IPS-11a (cell line): Measurements from ENCODE around the gene DDRGK1.
"Not testable (repeated sequence)": the region's sequence is repeated elsewhere in the genome, so short reads cannot be mapped to it uniquely, and the experiment has no call there.

Source experiments
- H3K4me3 ChIP-seq: one replicate; pipeline ENCODE4 v1.5.1; 2013; ENCODE audit warnings: low read depth, low read length, control low read depth

The DDRGK1 gene

GRCh38 chr20:3218307-3218988 lies 14.0 kb upstream of the DDRGK1 start:
- no peak overlapping the region for H3K4me3 ChIP-seq

- H3K4me3 ChIP-seq = not testable (repeated sequence)
Measured at GRCh38 chr20:3215359-3215917, 11.0 kb upstream of the DDRGK1 start.

- no peak overlapping the region for H3K4me3 ChIP-seq
Measured at GRCh38 chr20:3213226-3213625, 8.7 kb upstream of the DDRGK1 start.

GRCh38 chr20:3210346-3210745 lies 5.9 kb upstream of the DDRGK1 start:
- peak overlapping the region; percentile 95 for H3K4me3 ChIP-seq

GRCh38 chr20:3209946-3210317 lies 5.5 kb upstream of the DDRGK1 start:
- H3K4me3 ChIP-seq = peak overlapping the region; percentile 95

- H3K4me3 ChIP-seq = peak within 1 kb of the TSS; percentile 95
Measured at GRCh38 chr20:3209257-3209945, 4.9 kb upstream of the DDRGK1 start, which contains the start of gene ITPA. TSS of gene ITPA (plus strand) at chr20:3209498. CDS start at chr20:3209552, 54 bp downstream.

GRCh38 chr20:3208786-3209256 lies 4.3 kb upstream of the DDRGK1 start:
- H3K4me3 ChIP-seq = peak overlapping the region; percentile 95

GRCh38 chr20:3203315-3204123 lies 963 bp downstream of the DDRGK1 start:
- H3K4me3 ChIP-seq = peak overlapping the region; percentile 92

- no peak overlapping the region for H3K4me3 ChIP-seq
Measured at GRCh38 chr20:3202965-3203314, 1.5 kb downstream of the DDRGK1 start.

GRCh38 chr20:3199976-3200755 lies 4.3 kb downstream of the DDRGK1 start:
- no peak overlapping the region for H3K4me3 ChIP-seq

- no peak overlapping the region for H3K4me3 ChIP-seq
Measured at GRCh38 chr20:3199206-3199605, 5.3 kb downstream of the DDRGK1 start.

- no peak overlapping the region for H3K4me3 ChIP-seq
Measured at GRCh38 chr20:3195590-3196237, 8.8 kb downstream of the DDRGK1 start.

GRCh38 chr20:3194617-3195280 lies 9.7 kb downstream of the DDRGK1 start:
- no peak overlapping the region for H3K4me3 ChIP-seq

- H3K4me3 ChIP-seq = no peak overlapping the region
Measured at GRCh38 chr20:3193806-3194616, 10.5 kb downstream of the DDRGK1 start.

GRCh38 chr20:3192226-3193015 lies 12.1 kb downstream of the DDRGK1 start:
- no peak overlapping the region for H3K4me3 ChIP-seq

GRCh38 chr20:3190681-3191111 lies 13.8 kb downstream of the DDRGK1 start:
- no peak overlapping the region for H3K4me3 ChIP-seq

- H3K4me3 ChIP-seq = no peak overlapping the region
Measured at GRCh38 chr20:3189561-3190131, 14.8 kb downstream of the DDRGK1 start.
